ENCODE results near the gene ASTN2.

DNA sequence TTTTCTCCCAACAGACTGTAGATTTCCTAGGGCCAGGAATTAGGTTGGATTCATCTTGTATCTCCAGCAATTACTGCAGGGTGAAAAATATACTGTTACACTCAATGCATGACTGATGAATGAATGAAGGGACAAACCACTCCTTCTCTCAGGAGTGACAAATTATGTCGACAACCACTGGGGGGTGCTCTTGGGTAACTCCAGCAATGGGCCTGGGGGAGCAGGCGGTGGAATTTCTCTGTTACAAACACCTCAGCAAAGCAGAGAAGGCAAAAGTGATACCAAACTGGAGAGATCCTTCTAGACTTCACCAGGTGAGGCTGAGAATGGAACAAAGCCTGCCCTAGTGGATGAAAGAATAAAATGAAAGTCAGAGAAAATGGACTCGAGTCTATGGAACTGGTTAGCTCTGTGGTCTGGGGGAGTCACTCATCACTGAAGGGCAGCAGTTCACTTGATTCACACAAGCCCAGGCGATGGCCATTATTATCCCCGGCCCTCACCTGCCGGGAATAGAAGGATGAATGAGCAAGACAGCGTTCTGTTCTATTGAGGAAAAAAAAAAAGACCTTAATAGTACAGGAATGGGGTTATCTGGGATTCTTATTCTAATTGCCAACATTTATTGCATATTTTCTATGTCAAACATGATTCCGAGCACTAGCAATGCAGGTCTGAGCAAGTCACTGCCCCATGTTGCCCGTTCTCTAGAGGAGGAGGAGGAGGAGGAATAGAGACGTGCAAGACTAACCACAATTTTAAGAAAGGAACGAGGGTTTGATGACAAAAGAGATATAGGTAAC is 341.1 kb downstream of the ASTN2 start:
- TF ChIP-seq EP300 (IDR thresholded peaks at IDR 0.05) (no peak), TP53 (CRISPR knock-in tag; IDR thresholded peaks at IDR 0.05) (no peak), EHMT2 (IDR thresholded peaks at IDR 0.05; ENCODE audit: low read depth) (no peak), HDAC2 (IDR thresholded peaks at IDR 0.05) (no peak), BHLHE40 (IDR thresholded peaks at IDR 0.05; ENCODE audit: low read depth, low read length) (no peak), POLR2A (IDR thresholded peaks at IDR 0.05; ENCODE audit: low read length) (no peak)
- TF ChIP-seq, protein P1, sequence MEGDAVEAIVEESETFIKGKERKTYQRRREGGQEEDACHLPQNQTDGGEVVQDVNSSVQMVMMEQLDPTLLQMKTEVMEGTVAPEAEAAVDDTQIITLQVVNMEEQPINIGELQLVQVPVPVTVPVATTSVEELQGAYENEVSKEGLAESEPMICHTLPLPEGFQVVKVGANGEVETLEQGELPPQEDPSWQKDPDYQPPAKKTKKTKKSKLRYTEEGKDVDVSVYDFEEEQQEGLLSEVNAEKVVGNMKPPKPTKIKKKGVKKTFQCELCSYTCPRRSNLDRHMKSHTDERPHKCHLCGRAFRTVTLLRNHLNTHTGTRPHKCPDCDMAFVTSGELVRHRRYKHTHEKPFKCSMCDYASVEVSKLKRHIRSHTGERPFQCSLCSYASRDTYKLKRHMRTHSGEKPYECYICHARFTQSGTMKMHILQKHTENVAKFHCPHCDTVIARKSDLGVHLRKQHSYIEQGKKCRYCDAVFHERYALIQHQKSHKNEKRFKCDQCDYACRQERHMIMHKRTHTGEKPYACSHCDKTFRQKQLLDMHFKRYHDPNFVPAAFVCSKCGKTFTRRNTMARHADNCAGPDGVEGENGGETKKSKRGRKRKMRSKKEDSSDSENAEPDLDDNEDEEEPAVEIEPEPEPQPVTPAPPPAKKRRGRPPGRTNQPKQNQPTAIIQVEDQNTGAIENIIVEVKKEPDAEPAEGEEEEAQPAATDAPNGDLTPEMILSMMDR (IDR thresholded peaks at IDR 0.05) = peak; percentile 48
